Smooth muscle cell of trachea (primary cell): ENCODE results near the gene DUSP10. TPM values are rescaled to one million over a fixed set of nuclear protein-coding genes. Genes with fewer than 3 reads are reported as not detected.

Experiments used
- total RNA-seq: library from RNA; depleted of rRNA; stranded (reverse); fragments of >200 nt; gene quantifications from 2 replicates; pipeline ENCODE4 v1.2.1, GENCODE V29; 2014

Gene DUSP10
- total RNA-seq = 22.7 and 85.5 TPM in 2 replicates

DNA sequence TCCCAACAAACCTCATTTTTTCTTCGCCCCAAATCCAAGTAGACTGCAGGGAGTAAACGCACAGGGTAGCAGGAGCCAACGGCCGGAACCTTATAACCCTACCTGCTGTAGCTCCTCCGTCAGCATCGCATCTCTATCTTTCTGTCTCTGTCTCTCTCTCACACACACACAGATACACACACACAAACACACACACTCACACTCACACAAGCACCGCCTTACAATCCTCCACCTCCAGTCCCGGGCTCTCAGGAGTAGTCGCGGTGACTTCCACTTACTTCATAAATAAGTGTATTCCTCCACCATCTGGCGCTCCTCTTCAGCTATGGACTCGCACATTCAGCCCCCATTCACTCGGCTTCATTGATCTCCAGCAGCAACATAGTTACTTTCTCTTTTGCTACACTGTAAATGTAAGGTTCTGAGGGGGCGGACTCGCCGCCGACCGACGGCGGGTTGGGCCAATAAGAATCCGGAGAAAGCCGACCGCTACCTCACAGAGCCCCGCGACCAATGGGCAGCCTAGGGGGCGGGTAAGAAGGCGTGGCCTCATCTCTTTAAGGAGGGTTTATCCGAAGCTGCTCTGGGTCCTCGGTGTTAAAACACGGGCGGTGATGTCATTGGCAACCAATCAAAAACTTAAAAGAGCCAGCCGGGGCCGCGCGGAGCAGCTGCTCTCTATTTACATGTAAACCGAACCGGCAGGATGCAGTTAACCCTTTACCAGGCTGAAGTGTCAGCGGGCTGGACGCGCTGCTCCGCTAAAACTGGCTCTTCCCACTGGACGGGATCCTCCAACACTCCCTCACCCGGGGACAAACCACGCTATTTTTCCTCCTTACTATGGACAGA lies at the start of gene DUSP10:
Gene DUSP10, minus strand, starts transcription at position 387 of the 852 bp plus-strand sequence. CDS start 2,345 bp downstream, outside the sequence.

